K562 (cell line): ENCODE measurements around the gene CEACAM7. TPM values are rescaled to one million over a fixed set of nuclear protein-coding genes. Genes with fewer than 3 reads are reported as not detected.

Experiments
- ATAC-seq: fragments of 200-7000 bp; cut with Tn5 transposase; 3 replicates; pipeline ENCODE4 v1.9.1; 2020; ENCODE audit warnings: moderate library complexity
- BruUV-seq: library from RNA; stranded (reverse); fragments of 400-500 nt; replicated peaks from 2 replicates; lab custom pipeline; 2021; lab: Mats Ljungman, UMichigan
- CTCF ChIA-PET: fragments of 300-600 bp; formaldehyde crosslinking; extraction: SDS; loops from one replicate; lab custom pipeline; 2021; ENCODE audit warnings: low intra/inter-chr PET ratio; lab: Yijun Ruan, JAX
- POLR2A ChIA-PET: fragments of 300-600, 350-650 bp; sonication (Branson Sonifier 250); formaldehyde crosslinking; extraction: SDS; loops from one replicate; lab custom pipeline; 2021; ENCODE audit warnings: antibody characterized with exemption, inconsistent platforms; lab: Yijun Ruan, JAX
- DNase-seq, 4 experiments: peaks; one replicate each; pipeline versions ENCODE4 v3.0.0 to v3.0.0-alpha.2; 2011 to 2018; ENCODE audit warnings: low spot score in 3 of 4, mixed read lengths in 3 of 4; ENCODE audit errors: extremely low read depth in 1 of 4
- FAIRE-seq: peaks from 2 replicates; lab custom pipeline; 2011; peaks lifted over from hg19 to GRCh38; lab: Jason Lieb, UNC
- H2AFZ ChIP-seq: 2 replicates; pipeline ENCODE4 v1.6.0; 2011; ENCODE audit warnings: low read depth, low read length, control low read depth, inconsistent platforms
- H3K27ac ChIP-seq: fragments of 200-600 bp; 3 replicates; pipeline ENCODE4 v1.8.0; 2011; ENCODE audit warnings: low read depth, mild to moderate bottlenecking, control low read depth, inconsistent platforms, low read length, moderate library complexity, mixed read lengths; ENCODE audit errors: extremely low read depth
- H3K27me3 ChIP-seq, 2 experiments: fragments of 300-600 bp in 1 of 2; 2 replicates in 1 of 2; 3 replicates in 1 of 2; pipeline versions ENCODE4 v1.6.0 to v1.8.0; 2011; ENCODE audit warnings: inconsistent platforms in 2 of 2, low read length in 2 of 2, mild to moderate bottlenecking in 1 of 2, mixed read lengths in 1 of 2, moderate library complexity in 1 of 2; ENCODE audit not compliant: control insufficient read depth in 2 of 2, insufficient read depth in 2 of 2
- H3K36me3 ChIP-seq: fragments of 300-600 bp; 3 replicates; pipeline ENCODE4 v1.8.0; 2011; ENCODE audit warnings: mild to moderate bottlenecking, low read length, inconsistent platforms; ENCODE audit not compliant: control insufficient read depth, insufficient read depth
- H3K4me1 ChIP-seq, 2 experiments: fragments of 200-600 bp in 1 of 2; replicated peaks in 1 of 2; 2 replicates in 1 of 2; 3 replicates in 1 of 2; pipeline versions ENCODE4 v1.5.1 to v1.8.0; 2011; ENCODE audit warnings: inconsistent platforms in 2 of 2, low read length in 2 of 2, mild to moderate bottlenecking in 1 of 2, mixed read lengths in 1 of 2, moderate library complexity in 1 of 2; ENCODE audit not compliant: control insufficient read depth in 2 of 2, insufficient read depth in 2 of 2
- H3K4me2 ChIP-seq: 2 replicates; pipeline ENCODE4 v1.6.1; 2011; ENCODE audit warnings: low read length, control low read depth, inconsistent platforms, mixed read lengths; ENCODE audit not compliant: insufficient read depth
- H3K4me3 ChIP-seq: fragments of 200-600 bp; sonication (generic), shearing (Covaris generic); 2 replicates; pipeline ENCODE4 v1.5.1; 2016; ENCODE audit warnings: control low read depth, inconsistent platforms
- H3K79me2 ChIP-seq: fragments of 200-600 bp; 3 replicates; pipeline ENCODE4 v1.8.0; 2011; ENCODE audit warnings: low read length, inconsistent platforms; ENCODE audit not compliant: control insufficient read depth, insufficient read depth
- H3K9ac ChIP-seq, 2 experiments: 2 replicates each; pipeline versions ENCODE4 v1.6.0 to v1.6.1; 2011; ENCODE audit warnings: low read depth in 2 of 2, low read length in 2 of 2, control low read depth in 1 of 2, inconsistent platforms in 1 of 2, mild to moderate bottlenecking in 1 of 2, mixed read lengths in 1 of 2; ENCODE audit not compliant: insufficient read depth in 1 of 2
- H3K9me1 ChIP-seq: one replicate; pipeline ENCODE4 v1.6.0; 2011; ENCODE audit warnings: inconsistent platforms, mild to moderate bottlenecking, low read length, moderate library complexity; ENCODE audit not compliant: control insufficient read depth, insufficient read depth
- H3K9me3 ChIP-seq: replicated peaks from 2 replicates; pipeline ENCODE4 v1.5.1; 2011; ENCODE audit warnings: low read depth, low read length, inconsistent platforms; ENCODE audit not compliant: control insufficient read depth, insufficient read depth
- H4K20me1 ChIP-seq: replicated peaks from 2 replicates; pipeline ENCODE4 v1.6.1; 2011; ENCODE audit warnings: low read length, inconsistent platforms, mixed read lengths; ENCODE audit not compliant: control insufficient read depth, insufficient read depth
- CBFA2T2 ChIP-seq: fragments of 450-650 bp; conservative IDR thresholded peaks from 2 replicates; pipeline ENCODE4 v1.6.1; 2017; ENCODE audit warnings: mild to moderate bottlenecking
- GABPB1 ChIP-seq: sonication (generic); formaldehyde crosslinking; IDR thresholded peaks from 2 replicates; pipeline ENCODE4 v1.8.0; 2022; ENCODE audit warnings: mild to moderate bottlenecking, missing genetic modification reagents
- GATA2 ChIP-seq: sonication (generic); formaldehyde crosslinking; IDR thresholded peaks from 2 replicates; pipeline ENCODE4 v1.4.0; 2020; ENCODE audit warnings: mild to moderate bottlenecking, missing genetic modification reagents
- MEF2A ChIP-seq: IDR thresholded peaks from 2 replicates; pipeline ENCODE4 v1.6.1; 2011; ENCODE audit warnings: low read depth, mild to moderate bottlenecking, low read length, moderate library complexity; ENCODE audit not compliant: control insufficient read depth
- NFYB ChIP-seq: IDR thresholded peaks from 2 replicates; pipeline ENCODE4 v1.6.1; 2011; ENCODE audit warnings: mild to moderate bottlenecking, moderate library complexity; ENCODE audit not compliant: insufficient read length; ENCODE audit errors: extremely low read depth
- NONO ChIP-seq, 2 experiments: fragments of 200-400 bp in 1 of 2; fragments of 450-650 bp in 1 of 2; formaldehyde crosslinking in 1 of 2; IDR thresholded peaks; 2 replicates each; pipeline ENCODE4 v1.6.1; 2017; ENCODE audit warnings: low read depth in 2 of 2, mild to moderate bottlenecking in 2 of 2, moderate library complexity in 2 of 2, low read length in 1 of 2
- SMARCA4 ChIP-seq: fragments of 450-650 bp; IDR thresholded peaks from 2 replicates; pipeline ENCODE4 v1.6.1; 2016
- SRSF7 ChIP-seq: fragments of 200-400 bp; formaldehyde crosslinking; optimal IDR thresholded peaks from 2 replicates; pipeline ENCODE3; 2017; ENCODE audit warnings: mild to moderate bottlenecking, low read depth, low read length
- TAF1 ChIP-seq: IDR thresholded peaks from 2 replicates; pipeline ENCODE4 v1.6.1; 2011; ENCODE audit warnings: mild to moderate bottlenecking, low read length, moderate library complexity; ENCODE audit not compliant: insufficient read depth, control insufficient read depth, severe bottlenecking; ENCODE audit errors: extremely low read depth
- ZBTB8A ChIP-seq: fragments of 450-650 bp; IDR thresholded peaks from 2 replicates; pipeline ENCODE4 v1.6.1; 2018; ENCODE audit warnings: mild to moderate bottlenecking, moderate library complexity; ENCODE audit not compliant: partially characterized antibody
- ZFX ChIP-seq: sonication (generic); formaldehyde crosslinking; IDR thresholded peaks from 2 replicates; pipeline ENCODE4 v1.8.0; 2022; ENCODE audit warnings: mild to moderate bottlenecking, missing genetic modification reagents, moderate library complexity
- ZNF197 ChIP-seq: fragments of 200-800 bp; sonication (Bioruptor generic); IDR thresholded peaks from 2 replicates; pipeline ENCODE4 v1.6.1; 2016; ENCODE audit warnings: low read depth, missing genetic modification characterization, missing compliant biosample characterization
- ZNF384 ChIP-seq: IDR thresholded peaks from 2 replicates; pipeline ENCODE4 v1.6.1; 2012; ENCODE audit warnings: low read depth, low read length, improper control_type of control experiment
- ZNF584 ChIP-seq: fragments of 200-800 bp; sonication (Bioruptor generic); IDR thresholded peaks from 2 replicates; pipeline ENCODE4 v1.6.1; 2016; ENCODE audit warnings: low read depth, mild to moderate bottlenecking, missing genetic modification characterization, missing compliant biosample characterization
- ZNF696 ChIP-seq: fragments of 250-450 bp; sonication (Bioruptor Pico); conservative IDR thresholded peaks from 2 replicates; pipeline ENCODE4 v1.4.0; 2020; ENCODE audit warnings: mild to moderate bottlenecking, moderate library complexity
- ZNF699 ChIP-seq: fragments of 250-450 bp; sonication (Bioruptor Pico); IDR thresholded peaks from 2 replicates; pipeline ENCODE4 v1.8.0; 2021; ENCODE audit warnings: mild to moderate bottlenecking, moderate library complexity; ENCODE audit not compliant: insufficient replicate concordance
- WGBS: fragments of 100-300 bp; shearing (Covaris generic); methylation state at CpG from one replicate; pipeline ENCODE4 v1.1.6; 2016; ENCODE audit warnings: low coverage, mixed read lengths; ENCODE audit not compliant: insufficient coverage; ENCODE audit errors: missing lambda C conversion rate; 5-methylcytosine and 5-hydroxymethylcytosine counted together
- in situ Hi-C: fragments of 300-500 bp; cut with MboI; formaldehyde crosslinking; loops from 4 replicates; pipeline ENCODE4 v1.15.0; 2018; ENCODE audit warnings: inconsistent platforms, mixed read lengths
- intact Hi-C: fragments of 100-400 bp; cut with micrococcal nuclease; formaldehyde crosslinking; loops from 2 replicates; pipeline ENCODE4 v1.14.2; 2022
- polyA plus RNA-seq, 8 experiments: library from polyadenylated mRNA; depleted of rRNA in 4 of 8; stranded (reverse) in 5 of 8; unstranded in 3 of 8; fragments of >200 nt; fragmentation: Nextera tagmentation in 2 of 8; fragmentation: Illumina TruSeq in 1 of 8; extraction: Ambion mirVana in 2 of 8; extraction: Trizol in 1 of 8; gene quantifications; 2 replicates each; pipeline versions ENCODE4 v1.2.1 to v1.2.3, GENCODE V29; 2011 to 2014; ENCODE audit warnings: inconsistent platforms in 1 of 8, missing spikeins in 1 of 8
- total RNA-seq, 7 experiments: library from RNA; depleted of rRNA in 6 of 7; stranded (reverse); fragments of >200 nt in 6 of 7; fragmentation: Illumina TruSeq in 2 of 7; extraction: Trizol in 2 of 7; gene quantifications; 2 replicates each; pipeline versions ENCODE4 v1.2.1 to v1.2.3, GENCODE V29; 2011 to 2021; ENCODE audit warnings: low replicate concordance in 1 of 7
- TF ChIP-seq, protein P1 (sequence below): fragments of 250-450 bp; sonication (Bioruptor Pico); IDR thresholded peaks from 2 replicates; pipeline ENCODE4 v1.4.0; 2020; ENCODE audit warnings: mild to moderate bottlenecking, moderate library complexity
- TF ChIP-seq, protein P2 (sequence below): sonication (generic); formaldehyde crosslinking; IDR thresholded peaks from 2 replicates; pipeline ENCODE4 v1.8.0; 2022; ENCODE audit warnings: missing genetic modification reagents, mild to moderate bottlenecking, borderline replicate concordance

Gene CEACAM7
- total and polyA plus RNA-seq, 9 of the 15 experiments (the other 6 are each of a cell fraction or from before 2014, with no cell fraction given) = not detected

DNA sequence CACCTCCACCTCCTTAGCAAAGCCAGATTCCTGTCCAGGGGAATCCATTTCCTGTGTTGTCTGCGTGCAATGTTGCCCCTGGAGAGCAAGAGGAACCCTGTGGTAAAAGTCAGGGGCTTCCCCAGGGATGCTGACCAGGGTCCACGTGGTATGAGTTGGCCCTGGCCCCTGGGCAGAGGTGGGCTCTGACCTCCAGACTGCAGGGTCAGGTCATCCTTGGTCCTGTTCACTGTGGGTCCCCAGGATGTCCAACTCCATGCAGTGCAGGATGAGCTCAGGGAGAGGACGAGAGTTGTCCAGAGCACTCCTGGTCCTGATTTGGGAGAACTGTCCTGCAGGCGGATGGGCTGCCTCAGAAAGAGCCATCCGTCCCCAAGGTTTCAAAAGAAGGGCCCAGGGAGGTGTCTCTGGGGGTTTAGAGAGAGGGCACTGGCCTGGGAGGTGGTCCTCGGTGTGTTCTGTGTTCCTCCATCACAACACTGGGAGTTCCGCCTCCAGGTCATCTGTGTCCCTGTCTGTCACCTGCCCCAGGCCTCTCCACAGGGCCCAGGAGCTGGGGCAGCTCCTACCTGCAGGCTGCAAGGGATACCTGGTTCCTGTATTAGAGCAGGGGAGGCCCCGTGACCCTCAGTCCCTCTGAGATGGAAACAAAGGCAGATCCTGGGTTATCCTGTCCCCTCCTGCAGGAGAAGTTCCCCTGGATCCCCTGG, 59.9 kb downstream of the CEACAM7 start:
- no peak overlapping the region for H2AFZ ChIP-seq
- no peak overlapping the region for H3K4me2 ChIP-seq
- H4K20me1 ChIP-seq = no peaks in the 10 kb centered on the region
- H3K9ac ChIP-seq = 0 out of 4 replicates have a peak overlapping the region, but pooled peaks of 1 of the 2 experiments have one; percentile 17
- no peak for DNase-seq
- no peaks in the 10 kb centered on the region for H3K9me3 ChIP-seq
- H3K4me1 ChIP-seq = no peaks in the 10 kb centered on the region
- CTCF ChIA-PET = interaction anchor here (0.6 kb wide), 1 partner anchor 110 kb away, joined by 3 read pairs; no protein-coding TSS in a partner anchor
- H3K79me2 ChIP-seq = no peaks in the 10 kb centered on the region
- ATAC-seq = no peak
- intact Hi-C loops (no loop called here), in situ Hi-C loops (no loop called here)
- no peak overlapping the region for H3K4me3 ChIP-seq
- BruUV-seq = no TSS peak
- no peaks in the 10 kb centered on the region for H3K9me1 ChIP-seq
- no peaks in the 10 kb centered on the region for H3K36me3 ChIP-seq
- 0% methylated on average over 6 of the region's 8 CpGs for WGBS
- peaks cover 0 to 5% of the 10 kb centered on the region in 2 experiments; a peak in 1 of 5 replicates for H3K27me3 ChIP-seq
- H3K27ac ChIP-seq = no peak overlapping the region
- TF ChIP-seq ZBTB8A (no peak), CBFA2T2 (no peak), ZFX (no peak), ZNF584 (CRISPR knock-in tag) (no peak), SRSF7 (no peak), ZNF384 (no peak), SMARCA4 (no peak), NONO (IDR thresholded peaks at IDR 0.05; ENCODE audit: low read depth in 2 of 2, low read length in 1 of 2) (no peak), TAF1 (no peak), ZNF699 (no peak), GATA2 (CRISPR knock-in tag) (no peak), GABPB1 (CRISPR knock-in tag) (no peak), NFYB (no peak), ZNF696 (no peak), ZNF197 (CRISPR knock-in tag) (no peak), MEF2A (no peak)
- TF ChIP-seq, protein P1, sequence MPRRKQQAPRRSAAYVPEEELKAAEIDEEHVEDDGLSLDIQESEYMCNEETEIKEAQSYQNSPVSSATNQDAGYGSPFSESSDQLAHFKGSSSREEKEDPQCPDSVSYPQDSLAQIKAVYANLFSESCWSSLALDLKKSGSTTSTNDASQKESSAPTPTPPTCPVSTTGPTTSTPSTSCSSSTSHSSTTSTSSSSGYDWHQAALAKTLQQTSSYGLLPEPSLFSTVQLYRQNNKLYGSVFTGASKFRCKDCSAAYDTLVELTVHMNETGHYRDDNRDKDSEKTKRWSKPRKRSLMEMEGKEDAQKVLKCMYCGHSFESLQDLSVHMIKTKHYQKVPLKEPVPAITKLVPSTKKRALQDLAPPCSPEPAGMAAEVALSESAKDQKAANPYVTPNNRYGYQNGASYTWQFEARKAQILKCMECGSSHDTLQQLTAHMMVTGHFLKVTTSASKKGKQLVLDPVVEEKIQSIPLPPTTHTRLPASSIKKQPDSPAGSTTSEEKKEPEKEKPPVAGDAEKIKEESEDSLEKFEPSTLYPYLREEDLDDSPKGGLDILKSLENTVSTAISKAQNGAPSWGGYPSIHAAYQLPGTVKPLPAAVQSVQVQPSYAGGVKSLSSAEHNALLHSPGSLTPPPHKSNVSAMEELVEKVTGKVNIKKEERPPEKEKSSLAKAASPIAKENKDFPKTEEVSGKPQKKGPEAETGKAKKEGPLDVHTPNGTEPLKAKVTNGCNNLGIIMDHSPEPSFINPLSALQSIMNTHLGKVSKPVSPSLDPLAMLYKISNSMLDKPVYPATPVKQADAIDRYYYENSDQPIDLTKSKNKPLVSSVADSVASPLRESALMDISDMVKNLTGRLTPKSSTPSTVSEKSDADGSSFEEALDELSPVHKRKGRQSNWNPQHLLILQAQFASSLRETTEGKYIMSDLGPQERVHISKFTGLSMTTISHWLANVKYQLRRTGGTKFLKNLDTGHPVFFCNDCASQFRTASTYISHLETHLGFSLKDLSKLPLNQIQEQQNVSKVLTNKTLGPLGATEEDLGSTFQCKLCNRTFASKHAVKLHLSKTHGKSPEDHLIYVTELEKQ (CRISPR knock-in tag) = no peak
- TF ChIP-seq, protein P2, sequence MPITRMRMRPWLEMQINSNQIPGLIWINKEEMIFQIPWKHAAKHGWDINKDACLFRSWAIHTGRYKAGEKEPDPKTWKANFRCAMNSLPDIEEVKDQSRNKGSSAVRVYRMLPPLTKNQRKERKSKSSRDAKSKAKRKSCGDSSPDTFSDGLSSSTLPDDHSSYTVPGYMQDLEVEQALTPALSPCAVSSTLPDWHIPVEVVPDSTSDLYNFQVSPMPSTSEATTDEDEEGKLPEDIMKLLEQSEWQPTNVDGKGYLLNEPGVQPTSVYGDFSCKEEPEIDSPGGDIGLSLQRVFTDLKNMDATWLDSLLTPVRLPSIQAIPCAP = no peak
- POLR2A ChIA-PET = interaction anchor here (1.3 kb wide), 1 partner anchor 21 kb away, joined by 4 read pairs; no protein-coding TSS in a partner anchor
- no peak for FAIRE-seq
